Peyer's patch (tissue), 4 donors: ENCODE data around the gene PKP3. TPM values are rescaled to one million over a fixed set of nuclear protein-coding genes. Genes with fewer than 3 reads are reported as not detected.
A peak's percentile ranks its signal among the peaks of the same experiment; 100 is the strongest.

Experiments used
- DNase-seq, 3 donors: peaks; one replicate each; pipeline ENCODE4 v3.0.0-alpha.2; 2017 to 2019
- H3K27ac ChIP-seq, 4 donors: fragments of 200-600 bp; sonication (generic); one replicate each; pipeline ENCODE4 v1.5.1; 2016 to 2019
- H3K27me3 ChIP-seq, 2 donors: fragments of 200-600 bp; sonication (generic); one replicate each; pipeline ENCODE4 v1.5.1; 2019
- H3K36me3 ChIP-seq, 3 donors: fragments of 200-600 bp; sonication (generic); one replicate each; pipeline ENCODE4 v1.5.1; 2016 to 2019
- H3K4me1 ChIP-seq, 4 donors: fragments of 200-600 bp; sonication (generic); one replicate each; pipeline ENCODE4 v1.5.1; 2016 to 2019
- H3K4me3 ChIP-seq, 4 donors: fragments of 200-600 bp; sonication (generic); 1 replicate in 3 of 4; 2 replicates in 1 of 4; pipeline ENCODE4 v1.5.1; 2016 to 2019; ENCODE audit warnings: mild to moderate bottlenecking in 1 of 4
- H3K9me3 ChIP-seq, 4 donors: fragments of 200-600 bp; sonication (generic); one replicate each; pipeline ENCODE4 v1.5.1; 2016 to 2019; ENCODE audit warnings: mild to moderate bottlenecking in 1 of 4
- CTCF ChIP-seq, 6 experiments: fragments of 450-650 bp in 4 of 6; fragments of 200-600 bp in 2 of 6; sonication (generic) in 1 of 6; IDR thresholded peaks; one replicate each; pipeline ENCODE4 v1.5.1; 2017 to 2019; ENCODE audit warnings: antibody characterized with exemption in 6 of 6, mild to moderate bottlenecking in 3 of 6, moderate library complexity in 1 of 6
- POLR2A ChIP-seq, 2 donors: fragments of 450-650 bp; IDR thresholded peaks; one replicate each; pipeline ENCODE4 v1.5.1; 2017; ENCODE audit warnings: antibody characterized with exemption in 2 of 2, mild to moderate bottlenecking in 2 of 2, moderate library complexity in 2 of 2
- total RNA-seq, 4 donors: library from RNA; depleted of rRNA; stranded (reverse); fragments of >200 nt; gene quantifications; one replicate each; pipeline ENCODE4 v1.1.0, GENCODE V29; 2016

Gene PKP3
- total RNA-seq, 4 donors from 2014 or later, result 95.7 to 254 (median 202) TPM

DNA sequence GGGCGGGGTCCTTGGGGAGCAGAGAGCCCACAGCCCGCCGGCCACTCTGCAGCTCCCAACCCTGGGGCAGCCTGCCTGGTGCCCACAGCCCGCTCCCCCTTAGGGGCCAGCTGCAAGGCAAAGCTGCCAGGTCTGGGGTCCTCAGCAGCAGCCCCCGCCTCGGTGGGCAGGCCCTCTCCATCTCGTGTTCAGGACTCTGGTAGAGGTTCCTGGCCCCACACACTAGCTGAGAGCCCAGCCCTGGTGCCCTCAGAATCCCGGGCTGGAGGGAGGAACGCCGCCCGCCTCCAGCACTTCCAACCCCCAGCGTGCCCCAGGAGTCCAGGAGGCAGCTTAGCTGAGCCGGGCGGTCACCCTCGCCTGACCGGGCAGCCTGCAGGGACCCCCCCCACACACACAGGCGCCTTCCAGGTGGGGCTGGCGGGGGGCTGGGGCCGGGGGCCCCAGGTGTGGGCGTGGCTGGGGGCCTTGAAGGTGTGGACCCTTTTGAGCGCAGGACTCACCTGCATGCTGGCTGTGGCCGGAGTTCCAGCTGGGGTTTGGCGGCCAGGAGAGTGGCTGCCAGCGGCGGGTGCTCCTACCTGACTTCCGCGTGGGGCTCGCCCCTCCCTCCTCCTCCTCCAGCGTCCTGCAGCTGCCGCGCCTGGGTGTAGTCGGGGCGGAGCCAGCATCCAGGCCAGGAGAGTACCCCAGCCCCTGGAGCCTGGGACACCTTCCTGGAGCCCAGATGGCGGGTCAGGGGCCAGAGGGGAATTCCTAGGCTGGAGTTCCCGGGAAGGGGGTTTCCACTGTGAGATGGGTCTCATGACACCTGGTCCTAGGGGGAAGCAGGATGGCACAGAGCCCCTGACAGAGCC is 47.6 kb downstream of the PKP3 start, which contains the start of gene ANO9:
ANO9 (minus strand) TSS at position 594 of the 857 bp plus-strand sequence; CDS start at position 509, 85 bp downstream.
- peak; percentile 75 to 91 (median 90) for DNase-seq
- Histone ChIP-seq H3K27ac (peak within 1 kb of the TSS; percentile 73 to 86 (median 80)), H3K36me3 (no peaks in the 10 kb centered on the region), H3K4me1 (peaks cover 0 to 43% (median 8%) of the 10 kb centered on the region in 4 donors), H3K4me3 (peak within 1 kb of the TSS; percentile 59 to 83 (median 70)), H3K27me3 (no peaks in the 10 kb centered on the region), H3K9me3 (no peaks in the 10 kb centered on the region)
- TF ChIP-seq POLR2A (IDR thresholded peaks at IDR 0.05) (peak; percentile 12 to 77), CTCF (IDR thresholded peaks at IDR 0.05) (no peak)

DNA sequence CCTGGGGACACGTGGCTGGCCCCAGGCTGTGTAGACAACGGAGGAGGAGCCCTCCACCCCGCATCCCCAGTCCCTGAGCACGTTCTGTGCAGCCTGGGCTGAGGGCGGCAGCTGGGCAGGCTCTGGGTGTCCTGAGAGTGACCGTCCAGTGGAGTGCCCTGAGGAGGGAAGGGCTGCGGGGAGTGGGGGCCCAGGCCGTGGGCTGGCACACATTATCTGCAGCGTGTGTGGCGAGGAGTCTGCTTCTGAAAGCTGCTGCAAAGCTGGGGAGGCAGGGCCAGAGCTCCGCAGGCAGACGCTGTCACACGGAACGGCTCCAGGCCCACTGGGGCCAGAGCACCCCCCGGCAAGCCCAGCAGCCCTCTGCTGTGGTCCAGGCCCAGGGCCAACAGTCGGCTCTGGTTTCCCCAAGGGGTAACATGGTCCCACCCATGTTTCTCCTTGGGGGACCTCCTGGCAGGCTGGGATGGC is 48.6 kb downstream of the PKP3 start:
- Histone ChIP-seq H3K4me3 (no peak overlapping the region), H3K4me1 (peaks cover 0 to 46% (median 8%) of the 10 kb centered on the region in 4 donors), H3K27me3 (no peaks in the 10 kb centered on the region), H3K36me3 (no peaks in the 10 kb centered on the region), H3K9me3 (no peaks in the 10 kb centered on the region), H3K27ac (peak overlapping the region in 1 of 4 donors; percentile 80)
- TF ChIP-seq CTCF (IDR thresholded peaks at IDR 0.05) (no peak), POLR2A (IDR thresholded peaks at IDR 0.05) (no peak)
- DNase-seq, result no peak

DNA sequence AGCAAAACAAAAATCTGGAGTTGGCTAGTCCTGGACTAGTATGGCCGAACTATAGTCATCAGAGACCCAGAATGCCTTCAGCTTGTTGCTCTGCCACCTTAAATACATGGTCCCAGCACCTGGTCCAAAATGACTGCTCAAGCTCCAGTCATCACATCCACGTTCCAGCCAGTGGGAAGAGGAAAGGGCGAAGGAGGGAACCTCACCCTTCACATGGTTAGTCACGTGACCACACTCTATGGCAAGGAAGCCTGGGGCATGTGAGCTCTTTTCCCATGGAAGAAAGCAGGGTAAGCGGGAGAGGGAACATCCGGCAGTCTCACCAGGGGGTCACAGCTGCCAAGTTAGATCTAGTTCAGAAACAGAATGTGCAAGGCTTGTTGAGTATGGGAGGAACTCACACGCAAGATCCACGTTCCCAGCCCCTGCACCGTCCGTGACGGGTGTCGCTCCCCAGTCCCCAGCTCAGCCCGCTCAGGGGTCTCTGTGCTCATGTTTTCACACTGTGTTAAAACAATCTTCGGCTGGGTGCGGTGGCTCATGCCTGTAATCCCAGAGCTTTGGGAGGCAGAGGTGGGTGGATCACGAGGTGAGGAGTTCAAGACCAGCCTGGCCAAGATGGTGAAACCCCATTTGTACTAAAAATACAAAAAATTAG is 49.7 kb downstream of the PKP3 start:
- H3K27ac ChIP-seq, result peak overlapping the region in 3 of 4 donors; percentile 91 to 97 (median 96)
- peaks cover 0 to 51% (median 9%) of the 10 kb centered on the region in 4 donors for H3K4me1 ChIP-seq
- DNase-seq, result no peak
- H3K27me3 ChIP-seq, result no peaks in the 10 kb centered on the region
- no peaks in the 10 kb centered on the region for H3K36me3 ChIP-seq
- H3K4me3 ChIP-seq, result no peak overlapping the region
- no peaks in the 10 kb centered on the region for H3K9me3 ChIP-seq
- TF ChIP-seq CTCF (IDR thresholded peaks at IDR 0.05) (no peak), POLR2A (IDR thresholded peaks at IDR 0.05) (no peak)

DNA sequence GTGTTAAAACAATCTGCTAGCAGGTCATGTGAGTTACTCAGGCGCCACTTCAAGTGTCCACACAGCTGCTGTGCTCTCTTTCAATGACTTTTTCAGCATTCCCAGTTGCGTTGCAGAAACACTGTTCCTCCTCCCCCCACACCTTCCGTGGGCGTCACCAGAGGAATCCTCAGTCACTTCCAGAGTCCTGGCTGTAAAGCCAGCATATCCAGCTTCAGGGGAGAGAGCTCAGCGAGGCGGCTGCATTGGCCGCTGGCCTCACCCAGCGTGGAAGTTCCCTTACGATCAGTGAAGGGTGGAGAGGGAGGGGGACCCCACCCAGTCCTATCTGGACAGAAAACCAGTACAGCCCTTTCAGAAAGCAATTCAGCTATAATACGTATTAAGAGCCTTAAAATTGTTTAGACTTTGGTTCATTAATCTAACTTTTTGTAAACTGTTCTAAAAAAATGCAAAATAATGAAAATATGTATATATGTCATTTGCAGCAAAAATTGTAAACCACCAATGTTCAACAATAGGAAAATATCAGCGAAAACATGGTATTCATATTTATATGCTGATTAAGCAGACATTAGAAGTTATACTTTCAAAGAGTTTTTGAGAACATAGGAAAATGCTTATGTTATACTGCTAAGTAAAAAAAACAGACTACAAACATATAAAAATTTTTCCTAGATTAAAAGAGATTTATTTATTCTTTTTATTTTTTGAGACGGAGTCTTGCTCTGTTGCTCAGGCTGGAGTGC is 50.6 kb downstream of the PKP3 start:
- TF ChIP-seq POLR2A (IDR thresholded peaks at IDR 0.05), result peak; percentile 87 to 93
- TF ChIP-seq CTCF (IDR thresholded peaks at IDR 0.05), result no peak
- Histone ChIP-seq H3K27me3 (no peaks in the 10 kb centered on the region), H3K4me3 (no peak overlapping the region), H3K9me3 (no peaks in the 10 kb centered on the region), H3K36me3 (no peaks in the 10 kb centered on the region), H3K27ac (peak overlapping the region in 3 of 4 donors; percentile 91 to 97 (median 96)), H3K4me1 (peaks cover 0 to 54% (median 12%) of the 10 kb centered on the region in 4 donors)
- peak in 2 of 3 donors; percentile 83 to 85 for DNase-seq
